HCT116 (cell line): ENCODE data around the gene SNX10. TPM values are rescaled to one million over a fixed set of nuclear protein-coding genes. Genes with fewer than 3 reads are reported as not detected.

Source experiments
- ATAC-seq: fragments of 200-7000 bp; cut with Tn5 transposase; 2 replicates; pipeline ENCODE4 v1.9.1; 2020; ENCODE audit warnings: mild to moderate bottlenecking, moderate library complexity
- Bru-seq: library from RNA; stranded (reverse); fragments of 400-500 nt; gene quantifications from one replicate; lab custom pipeline; 2021; lab: Mats Ljungman, UMichigan
- BruChase-seq, 2 experiments: library from RNA; stranded (reverse); fragments of 400-500 nt; gene quantifications; one replicate each; lab custom pipeline; 2021; lab: Mats Ljungman, UMichigan
- BruUV-seq: library from RNA; stranded (reverse); fragments of 400-500 nt; replicated peaks from 2 replicates; lab custom pipeline; 2021; lab: Mats Ljungman, UMichigan
- CTCF ChIA-PET: fragments of 300-600 bp; sonication (Branson Sonifier 250); formaldehyde crosslinking; loops from one replicate; lab custom pipeline; 2021; ENCODE audit warnings: antibody characterized with exemption; lab: Charles Lee
- POLR2A ChIA-PET: fragments of 300-600, 350-600 bp; sonication (Branson Sonifier 250); formaldehyde crosslinking; loops from one replicate; lab custom pipeline; 2021; ENCODE audit warnings: antibody characterized with exemption; lab: Charles Lee
- RAD21 ChIA-PET, 2 experiments: fragments of 300-600 bp; sonication (Branson Sonifier 250); formaldehyde crosslinking; loops; one replicate each; lab custom pipeline; 2023; ENCODE audit warnings: low total read pairs in 2 of 2; ENCODE audit not compliant: uncharacterized antibody in 2 of 2, unreplicated experiment in 2 of 2, low non-redundant PET in 1 of 2; lab: Charles Lee
- DNase-seq: peaks from one replicate; pipeline ENCODE4 v3.0.0-alpha.2; 2010; ENCODE audit warnings: low read depth, low spot score
- H2AFZ ChIP-seq: fragments of 200-600 bp; shearing (Covaris generic), sonication (generic); 2 replicates; pipeline ENCODE4 v1.6.1; 2017; ENCODE audit warnings: low read depth, mixed run types, mixed read lengths, antibody characterized with exemption, low read length; ENCODE audit not compliant: poor library complexity, severe bottlenecking
- H3K27ac ChIP-seq: 2 replicates; pipeline ENCODE4 v1.5.1; 2012; ENCODE audit warnings: low read depth, low read length
- H3K27me3 ChIP-seq: fragments of 200-600 bp; sonication (generic); 2 replicates; pipeline ENCODE4 v1.6.1; 2016; ENCODE audit warnings: mixed run types, low read length, mixed read lengths; ENCODE audit not compliant: insufficient read depth
- H3K36me3 ChIP-seq, 2 experiments: fragments of 200-500 bp in 1 of 2; fragments of 200-600 bp in 1 of 2; sonication (Bioruptor generic) in 1 of 2; sonication (generic) in 1 of 2; 2 replicates each; pipeline versions ENCODE4 v1.5.1 to v1.6.1; 2014 to 2016; ENCODE audit warnings: low read length in 2 of 2, inconsistent platforms in 1 of 2, mixed read lengths in 1 of 2, mixed run types in 1 of 2; ENCODE audit not compliant: insufficient read depth in 2 of 2, control insufficient read depth in 1 of 2
- H3K4me1 ChIP-seq, 2 experiments: fragments of 200-600 bp in 1 of 2; sonication (generic) in 1 of 2; 2 replicates each; pipeline versions ENCODE4 v1.5.1 to v1.6.1; 2012 to 2017; ENCODE audit warnings: low read length in 2 of 2, inconsistent platforms in 1 of 2, mild to moderate bottlenecking in 1 of 2, mixed read lengths in 1 of 2, mixed run types in 1 of 2, moderate library complexity in 1 of 2; ENCODE audit not compliant: insufficient read depth in 2 of 2, control insufficient read depth in 1 of 2
- H3K4me2 ChIP-seq: fragments of 200-600 bp; sonication (generic); 2 replicates; pipeline ENCODE4 v1.6.1; 2017; ENCODE audit warnings: mixed run types, low read length, mixed read lengths
- H3K4me3 ChIP-seq, 2 experiments: fragments of 200-600 bp in 1 of 2; sonication (generic) in 1 of 2; replicated peaks in 1 of 2; 2 replicates each; pipeline ENCODE4 v1.5.1; 2011 to 2016; ENCODE audit warnings: low read length in 2 of 2, control low read depth in 1 of 2, low read depth in 1 of 2, mild to moderate bottlenecking in 1 of 2, mixed read lengths in 1 of 2, mixed run types in 1 of 2
- H3K79me2 ChIP-seq: fragments of 200-600 bp; sonication (generic); 2 replicates; pipeline ENCODE4 v1.6.1; 2017; ENCODE audit warnings: mild to moderate bottlenecking, mixed run types, low read length, moderate library complexity, mixed read lengths; ENCODE audit not compliant: insufficient read depth
- H3K9ac ChIP-seq: fragments of 200-600 bp; sonication (generic); 2 replicates; pipeline ENCODE4 v1.6.1; 2016; ENCODE audit warnings: low read length, mixed read lengths
- H3K9me2 ChIP-seq: fragments of 200-600 bp; sonication (generic), shearing (Covaris generic); 2 replicates; pipeline ENCODE4 v1.6.1; 2017; ENCODE audit warnings: mixed run types, mild to moderate bottlenecking, moderate library complexity; ENCODE audit not compliant: insufficient read depth
- H3K9me3 ChIP-seq, 2 experiments: fragments of 200-500 bp in 1 of 2; fragments of 200-600 bp in 1 of 2; sonication (Bioruptor generic) in 1 of 2; sonication (generic) in 1 of 2; 2 replicates each; pipeline ENCODE4 v1.6.1; 2014 to 2017; ENCODE audit warnings: low read length in 2 of 2, mixed read lengths in 2 of 2, inconsistent platforms in 1 of 2, low read depth in 1 of 2, mild to moderate bottlenecking in 1 of 2, mixed run types in 1 of 2, moderate library complexity in 1 of 2; ENCODE audit not compliant: control insufficient read depth in 1 of 2, insufficient read depth in 1 of 2
- H4K20me1 ChIP-seq: fragments of 200-600 bp; sonication (generic), shearing (Covaris generic); 2 replicates; pipeline ENCODE4 v1.6.1; 2017; ENCODE audit warnings: mixed run types, mild to moderate bottlenecking, moderate library complexity; ENCODE audit not compliant: insufficient read depth
- CBX3 ChIP-seq: IDR thresholded peaks from 2 replicates; pipeline ENCODE4 v1.6.1; 2012; ENCODE audit warnings: low read depth
- CEBPB ChIP-seq: IDR thresholded peaks from 2 replicates; pipeline ENCODE4 v1.6.1; 2012; ENCODE audit warnings: low read depth
- EGR1 ChIP-seq: IDR thresholded peaks from 2 replicates; pipeline ENCODE4 v1.6.1; 2012; ENCODE audit warnings: low read depth
- ELF1 ChIP-seq: IDR thresholded peaks from 2 replicates; pipeline ENCODE4 v1.6.1; 2012; ENCODE audit warnings: low read depth, borderline replicate concordance
- FOSL1 ChIP-seq: IDR thresholded peaks from 2 replicates; pipeline ENCODE4 v1.6.1; 2012; ENCODE audit warnings: low read depth
- JUND ChIP-seq: IDR thresholded peaks from 2 replicates; pipeline ENCODE4 v1.6.1; 2012
- MAX ChIP-seq: IDR thresholded peaks from 2 replicates; pipeline ENCODE4 v1.6.1; 2012
- POLR2A ChIP-seq: IDR thresholded peaks from 2 replicates; pipeline ENCODE4 v1.7.0; 2011; ENCODE audit warnings: borderline replicate concordance; ENCODE audit not compliant: insufficient read depth, insufficient read length; ENCODE audit errors: extremely low read depth
- POLR2AphosphoS5 ChIP-seq: IDR thresholded peaks from 2 replicates; pipeline ENCODE4 v1.6.1; 2011; ENCODE audit warnings: mild to moderate bottlenecking, low read depth, low read length, moderate library complexity
- RAD21 ChIP-seq: IDR thresholded peaks from 2 replicates; pipeline ENCODE4 v1.6.1; 2012; ENCODE audit warnings: low read depth, mild to moderate bottlenecking
- REST ChIP-seq: IDR thresholded peaks from 2 replicates; pipeline ENCODE4 v1.6.1; 2012; ENCODE audit warnings: low read depth
- SIN3A ChIP-seq: IDR thresholded peaks from 2 replicates; pipeline ENCODE4 v1.6.1; 2012; ENCODE audit warnings: low read depth
- SP1 ChIP-seq: IDR thresholded peaks from 2 replicates; pipeline ENCODE4 v1.6.1; 2012; ENCODE audit warnings: low read depth
- SRF ChIP-seq: IDR thresholded peaks from 2 replicates; pipeline ENCODE4 v1.6.1; 2012; ENCODE audit warnings: low read depth
- TCF7L2 ChIP-seq: IDR thresholded peaks from 2 replicates; pipeline ENCODE4 v1.7.0; 2011; ENCODE audit warnings: borderline replicate concordance, inconsistent platforms; ENCODE audit not compliant: insufficient read depth, insufficient read length; ENCODE audit errors: extremely low read depth
- YY1 ChIP-seq: IDR thresholded peaks from 2 replicates; pipeline ENCODE4 v1.6.1; 2011; ENCODE audit warnings: low read length, low read depth, moderate library complexity, mild to moderate bottlenecking; ENCODE audit not compliant: insufficient replicate concordance; ENCODE audit errors: extremely low read depth
- ZBTB33 ChIP-seq: IDR thresholded peaks from 2 replicates; pipeline ENCODE4 v1.6.1; 2011; ENCODE audit warnings: mild to moderate bottlenecking, low read length, moderate library complexity; ENCODE audit not compliant: insufficient replicate concordance; ENCODE audit errors: extremely low read depth
- ZFX ChIP-seq: fragments of 450-650 bp; IDR thresholded peaks from 2 replicates; pipeline ENCODE4 v1.6.1; 2017
- ZNF274 ChIP-seq: fragments of 200-500 bp; sonication (Bioruptor generic); IDR thresholded peaks from 2 replicates; pipeline ENCODE4 v1.6.1; 2014; ENCODE audit warnings: mild to moderate bottlenecking, low read depth, low read length, inconsistent platforms
- intact Hi-C: fragments of 100-400 bp; cut with micrococcal nuclease; formaldehyde crosslinking; loops from 2 replicates; pipeline ENCODE4 v1.10.0; 2022
- long read RNA-seq: library from polyadenylated mRNA; unstranded; transcript quantifications from one replicate; pipeline ENCODE4 v2.0.0, GENCODE V29; 2021; ENCODE audit not compliant: unreplicated experiment
- polyA plus RNA-seq: library from polyadenylated mRNA; unstranded; fragments of >200 nt; gene quantifications from 2 replicates; pipeline ENCODE4 v1.2.1, GENCODE V29; 2012; ENCODE audit warnings: missing spikeins
- total RNA-seq: library from RNA; stranded (reverse); gene quantifications from one replicate; pipeline ENCODE4 v1.2.1, GENCODE V29; 2021; ENCODE audit not compliant: unreplicated experiment

The SNX10 gene
- 26.9 TPM for total RNA-seq
- 11.0 and 17.2 TPM in 2 replicates for polyA plus RNA-seq
- Bru-seq, nascent RNA, result percentile 65 among the genes with signal in this experiment
- BruChase-seq, experiment 1, labeled RNA remaining after a 6-hour chase, result percentile 67 among the genes with signal in this experiment
- percentile 55 among the genes with signal in this experiment for BruChase-seq, experiment 2, labeled RNA remaining after a 2-hour chase
- long read RNA-seq, transcript SNX10-201 (7 exons, 2,546 nt), result major isoform, 131 of 162 reads
- long read RNA-seq, partial matches to known transcripts, result 10 of 162 reads
- long read RNA-seq, other reads (novel, unspliced or antisense), result 17 of 162 reads

- Histone ChIP-seq H3K9ac (peak within 1 kb of the TSS; percentile 72), H3K36me3 (no peaks in the 10 kb centered on the region), H3K4me2 (peak within 1 kb of the TSS; percentile 76), H3K79me2 (no peaks in the 10 kb centered on the region), H3K27me3 (no peaks in the 10 kb centered on the region), H3K9me3 (no peaks in the 10 kb centered on the region), H2AFZ (peak within 1 kb of the TSS; percentile 78), H3K27ac (peak within 1 kb of the TSS; percentile 76), H3K4me1 (peaks cover 4 to 13% of the 10 kb centered on the region in 2 experiments; a peak in 2 of 4 replicates), H4K20me1 (no peaks in the 10 kb centered on the region), H3K4me3 (peak within 1 kb of the TSS; percentile 62 to 80), H3K9me2 (no peaks in the 10 kb centered on the region)
- DNase-seq (peak; percentile 42), ATAC-seq (peak; percentile 95)
- ChIA-PET RAD21 (interaction anchor here in 1 of 2 experiments (0.7 kb wide), 1 partner anchor 74 kb away, joined by 3 read pairs; no protein-coding TSS in a partner anchor), CTCF (interaction anchor here (1.1 to 1.7 kb wide), 2 partner anchors 73 to 77 kb away, joined by 4 to 5 read pairs; no protein-coding TSS in a partner anchor), POLR2A (interaction anchor here (1.0 kb wide), 1 partner anchor 213 kb away, joined by 3 read pairs; no protein-coding TSS in a partner anchor)
- no TSS peak for BruUV-seq
- intact Hi-C loops, result loop anchor here (1.0 kb wide), 1 partner anchor 73 kb away; no protein-coding TSS in a partner anchor
- TF ChIP-seq MAX, result peak; percentile 55
- TF ChIP-seq YY1, result peak; percentile 62
- peak; percentile 58; the same call in 1 of the 2 replicates for TF ChIP-seq CBX3
- TF ChIP-seq POLR2A, result peak; percentile 63
- TF ChIP-seq POLR2AphosphoS5, result peak; percentile 71
- peak; percentile 77 for TF ChIP-seq ZFX
- TF ChIP-seq JUND, result no peak
- TF ChIP-seq FOSL1, result no peak
- TF ChIP-seq SP1, result no peak
- no peak for TF ChIP-seq CEBPB
- peak; percentile 75 for TF ChIP-seq EGR1
- no peak for TF ChIP-seq ZNF274
- TF ChIP-seq TCF7L2, result peak; percentile 31
- TF ChIP-seq RAD21, result peak; percentile 60
- no peak for TF ChIP-seq SRF
- TF ChIP-seq ELF1, result peak; percentile 23; the same call in 1 of the 2 replicates
- TF ChIP-seq REST, result no peak
- TF ChIP-seq SIN3A, result peak; percentile 53; the same call in 1 of the 2 replicates
- TF ChIP-seq ZBTB33, result no peak
These were observed at the start of gene SNX10 for GRCh38 chr7:26291699-26292538. SNX10 (plus strand) TSS chr7:26291862; CDS start chr7:26346443, 54,581 bp downstream.
